A549 (cell line): ENCODE results near the gene SPAG9. TPM values are rescaled to one million over a fixed set of nuclear protein-coding genes. Genes with fewer than 3 reads are reported as not detected.

Experiments
- ATAC-seq, 2 experiments: fragments of 200-7000 bp in 1 of 2; fragments of >200 bp in 1 of 2; cut with Nextera tagmentation in 1 of 2; cut with Tn5 transposase in 1 of 2; 3 replicates each; pipeline versions ENCODE4 v1.8.0 to v1.9.1; 2018 to 2020; ENCODE audit warnings: mild to moderate bottlenecking in 1 of 2, moderate library complexity in 1 of 2
- CTCF ChIA-PET: fragments of 300-600 bp; sonication (Branson Sonifier 250); formaldehyde crosslinking; extraction: SDS; loops from one replicate; lab custom pipeline; 2021; ENCODE audit warnings: antibody characterized with exemption, inconsistent platforms; lab: Yijun Ruan, JAX
- POLR2A ChIA-PET: fragments of 350-600 bp; formaldehyde crosslinking; extraction: SDS; loops from one replicate; lab custom pipeline; 2021; ENCODE audit warnings: antibody characterized with exemption, inconsistent platforms; lab: Yijun Ruan, JAX
- DNase-seq, 2 experiments: peaks; one replicate each; pipeline versions ENCODE4 v3.0.0 to v3.0.0-alpha.2; 2011 to 2016; ENCODE audit warnings: low read depth in 1 of 2, low spot score in 1 of 2
- FAIRE-seq: peaks from 2 replicates; lab custom pipeline; 2011; peaks lifted over from hg19 to GRCh38; lab: Jason Lieb, UNC
- H3K27ac ChIP-seq, 2 experiments: fragments of >200 bp; sonication (Bioruptor Twin); formaldehyde crosslinking; 3 replicates each; pipeline ENCODE4 v1.5.1; 2016 to 2017
- H3K4me1 ChIP-seq: fragments of >200 bp; sonication (Bioruptor Twin); formaldehyde crosslinking; 3 replicates; pipeline ENCODE4 v1.6.1; 2016
- H3K4me2 ChIP-seq: fragments of >200 bp; sonication (Bioruptor Twin); formaldehyde crosslinking; 3 replicates; pipeline ENCODE4 v1.6.1; 2016
- H3K4me3 ChIP-seq: fragments of >200 bp; sonication (Bioruptor Twin); formaldehyde crosslinking; 3 replicates; pipeline ENCODE4 v1.5.1; 2016
- H3K9me3 ChIP-seq: fragments of >200 bp; sonication (Bioruptor Twin); formaldehyde crosslinking; 3 replicates; pipeline ENCODE4 v1.6.1; 2016
- BHLHE40 ChIP-seq: IDR thresholded peaks from 2 replicates; pipeline ENCODE4 v1.6.1; 2012; ENCODE audit warnings: low read depth, low read length, inconsistent platforms
- CBX2 ChIP-seq: fragments of 200-600 bp; sonication (generic); IDR thresholded peaks from 2 replicates; pipeline ENCODE4 v1.6.1; 2016; ENCODE audit warnings: low read depth, mild to moderate bottlenecking, borderline replicate concordance
- CEBPB ChIP-seq, 2 experiments: fragments of >200 bp in 1 of 2; sonication (Bioruptor Twin) in 1 of 2; formaldehyde crosslinking in 1 of 2; IDR thresholded peaks; 2 replicates each; pipeline ENCODE4 v1.6.1; 2012 to 2016
- FOXS1 ChIP-seq: fragments of 250-450 bp; sonication (Bioruptor Pico); IDR thresholded peaks from 2 replicates; pipeline ENCODE4 v1.5.0; 2020; ENCODE audit warnings: mild to moderate bottlenecking, moderate library complexity
- GATA3 ChIP-seq: IDR thresholded peaks from 2 replicates; pipeline ENCODE4 v1.6.1; 2012; ENCODE audit warnings: borderline replicate concordance
- HOXB5 ChIP-seq: fragments of 250-450 bp; sonication (Bioruptor Pico); IDR thresholded peaks from 2 replicates; pipeline ENCODE4 v1.5.0; 2020; ENCODE audit warnings: mild to moderate bottlenecking, moderate library complexity
- JUN ChIP-seq, 2 experiments: fragments of >200 bp; sonication (Bioruptor Twin); formaldehyde crosslinking; IDR thresholded peaks; 2 replicates in 1 of 2; 3 replicates in 1 of 2; pipeline ENCODE4 v1.6.1; 2016 to 2017
- MYC ChIP-seq: IDR thresholded peaks from 2 replicates; pipeline ENCODE4 v1.6.1; 2012; ENCODE audit warnings: mild to moderate bottlenecking, inconsistent platforms, low read length, improper control_type of control experiment, borderline replicate concordance
- NFE2L2 ChIP-seq: fragments of 150-350 bp; conservative IDR thresholded peaks from 2 replicates; pipeline ENCODE4 v1.6.1; 2014; ENCODE audit warnings: low read length
- POLR2A ChIP-seq: IDR thresholded peaks from 2 replicates; pipeline ENCODE4 v1.6.1; 2012; ENCODE audit warnings: mild to moderate bottlenecking, low read length
- TFCP2L1 ChIP-seq: fragments of 250-450 bp; sonication (Bioruptor Pico); IDR thresholded peaks from 2 replicates; pipeline ENCODE4 v1.5.0; 2021; ENCODE audit warnings: mild to moderate bottlenecking
- TP53 ChIP-seq: fragments of 250-450 bp; sonication (Bioruptor Pico); IDR thresholded peaks from 2 replicates; pipeline ENCODE4 v1.5.0; 2021; ENCODE audit warnings: mild to moderate bottlenecking, moderate library complexity
- ZFP36 ChIP-seq: fragments of 450-650 bp; IDR thresholded peaks from 2 replicates; pipeline ENCODE4 v1.6.1; 2014; ENCODE audit warnings: borderline replicate concordance; ENCODE audit not compliant: partially characterized antibody
- ZNF302 ChIP-seq: fragments of 250-450 bp; sonication (Bioruptor Pico); IDR thresholded peaks from 2 replicates; pipeline ENCODE4 v1.9.0; 2021; ENCODE audit warnings: inconsistent platforms, mild to moderate bottlenecking, moderate library complexity
- WGBS: methylation state at CpG from one replicate; pipeline ENCODE4 v1.1.6; 2017; ENCODE audit errors: missing lambda C conversion rate; 5-methylcytosine and 5-hydroxymethylcytosine counted together
- polyA plus RNA-seq, 4 experiments: library from polyadenylated mRNA; depleted of rRNA in 3 of 4; stranded (reverse); fragments of >200 nt; fragmentation: RNase III in 1 of 4; extraction: RNeasy Plus Mini Kit Qiagen cat#74134 plus additional on column Dnase treatment in 1 of 4; gene quantifications; 2 replicates in 3 of 4; 3 replicates in 1 of 4; pipeline ENCODE4 v1.2.3, GENCODE V29; 2011 to 2017
- TF ChIP-seq, protein P1 (sequence below): fragments of >200 bp; sonication (Bioruptor Twin); formaldehyde crosslinking; IDR thresholded peaks from 3 replicates; pipeline ENCODE4 v1.5.1; 2016
- TF ChIP-seq, protein P2 (sequence below): fragments of 250-450 bp; sonication (Bioruptor Pico); IDR thresholded peaks from 2 replicates; pipeline ENCODE4 v1.5.0; 2020; ENCODE audit warnings: low read depth, mild to moderate bottlenecking, moderate library complexity
- TF ChIP-seq, protein P3 (sequence below): fragments of 250-450 bp; sonication (Bioruptor Pico); IDR thresholded peaks from 2 replicates; pipeline ENCODE4 v1.5.0; 2021; ENCODE audit warnings: mild to moderate bottlenecking, moderate library complexity, borderline replicate concordance
- TF ChIP-seq, protein P4 (sequence below): fragments of 200-600 bp; sonication (generic); IDR thresholded peaks from 2 replicates; pipeline ENCODE4 v1.6.1; 2016; ENCODE audit warnings: antibody characterized with exemption, mild to moderate bottlenecking, moderate library complexity
- TF ChIP-seq, protein P5 (sequence below): IDR thresholded peaks from 2 replicates; pipeline ENCODE4 v1.6.1; 2012

Gene SPAG9
- polyA plus RNA-seq, 2 of the 4 experiments (the other 2 are of a cell fraction) = 69.0 to 71.1 TPM

DNA sequence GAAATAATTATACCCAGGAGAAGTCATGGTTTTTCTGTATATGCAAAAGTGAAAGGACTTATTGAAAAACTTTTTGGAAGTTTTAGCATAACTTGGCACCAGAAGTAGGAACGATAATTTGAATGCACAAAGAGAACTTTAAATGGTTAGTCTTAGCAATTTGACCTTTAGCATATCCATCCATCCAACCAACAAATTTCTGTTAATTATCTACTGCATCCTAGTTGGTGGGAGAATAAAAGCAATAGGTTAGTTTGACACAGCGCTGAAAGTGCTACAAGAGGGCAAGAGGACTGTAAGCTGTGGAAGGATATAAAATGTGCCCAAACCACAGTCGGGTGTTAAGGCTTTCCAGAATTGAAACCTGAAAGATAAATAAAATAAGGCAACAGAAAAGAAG, 17.6 kb downstream of the SPAG9 start (continued):
- TF ChIP-seq, protein P1, sequence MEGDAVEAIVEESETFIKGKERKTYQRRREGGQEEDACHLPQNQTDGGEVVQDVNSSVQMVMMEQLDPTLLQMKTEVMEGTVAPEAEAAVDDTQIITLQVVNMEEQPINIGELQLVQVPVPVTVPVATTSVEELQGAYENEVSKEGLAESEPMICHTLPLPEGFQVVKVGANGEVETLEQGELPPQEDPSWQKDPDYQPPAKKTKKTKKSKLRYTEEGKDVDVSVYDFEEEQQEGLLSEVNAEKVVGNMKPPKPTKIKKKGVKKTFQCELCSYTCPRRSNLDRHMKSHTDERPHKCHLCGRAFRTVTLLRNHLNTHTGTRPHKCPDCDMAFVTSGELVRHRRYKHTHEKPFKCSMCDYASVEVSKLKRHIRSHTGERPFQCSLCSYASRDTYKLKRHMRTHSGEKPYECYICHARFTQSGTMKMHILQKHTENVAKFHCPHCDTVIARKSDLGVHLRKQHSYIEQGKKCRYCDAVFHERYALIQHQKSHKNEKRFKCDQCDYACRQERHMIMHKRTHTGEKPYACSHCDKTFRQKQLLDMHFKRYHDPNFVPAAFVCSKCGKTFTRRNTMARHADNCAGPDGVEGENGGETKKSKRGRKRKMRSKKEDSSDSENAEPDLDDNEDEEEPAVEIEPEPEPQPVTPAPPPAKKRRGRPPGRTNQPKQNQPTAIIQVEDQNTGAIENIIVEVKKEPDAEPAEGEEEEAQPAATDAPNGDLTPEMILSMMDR = no peak
- TF ChIP-seq, all 56 proteins: peak for 0

DNA sequence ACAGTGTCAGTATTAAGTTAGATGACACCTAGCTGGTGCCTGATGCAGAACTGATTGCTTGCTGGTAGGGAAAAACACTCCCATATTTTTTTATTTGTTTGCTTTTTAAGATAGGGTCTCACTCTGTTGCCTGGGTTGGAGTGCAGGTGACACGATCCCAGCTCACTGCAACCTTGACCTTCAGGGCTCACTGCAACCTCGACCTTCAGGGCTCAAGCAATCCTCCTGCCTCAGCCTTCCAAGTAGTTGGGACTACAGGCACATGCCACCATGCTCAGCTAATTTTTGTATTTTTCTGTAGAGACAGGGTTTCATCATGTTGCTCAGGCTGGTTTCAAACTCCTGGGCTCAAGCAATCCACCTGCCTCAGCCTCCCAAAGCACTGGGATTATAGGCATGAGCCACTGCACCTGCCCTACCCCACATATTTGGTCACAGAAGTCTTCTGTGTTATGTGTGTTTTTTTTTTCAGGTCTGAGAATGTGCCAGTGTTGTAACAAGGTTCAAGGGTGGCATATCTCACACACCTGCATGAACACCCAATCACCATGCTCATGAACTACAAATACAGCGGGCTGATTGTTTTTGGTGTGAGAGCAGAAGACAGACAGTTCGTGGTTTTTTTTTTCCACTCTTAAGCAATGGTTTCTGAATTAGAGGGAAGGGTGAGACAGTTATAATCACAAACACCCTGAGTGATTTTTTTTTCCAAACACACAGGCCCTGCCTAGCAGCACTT, 22.8 kb downstream of the SPAG9 start:
- ATAC-seq (no peak; a peak in 1 of 6 replicates), DNase-seq (no peak), FAIRE-seq (no peak)
- TF ChIP-seq ZNF302 (no peak), ZFP36 (no peak), MYC (no peak), CEBPB (IDR thresholded peaks at IDR 0.05) (no peak), JUN (IDR thresholded peaks at IDR 0.05) (no peak), TP53 (CRISPR knock-in tag) (no peak), TFCP2L1 (no peak), FOXS1 (CRISPR knock-in tag) (no peak), CBX2 (no peak)
- TF ChIP-seq, protein P2, sequence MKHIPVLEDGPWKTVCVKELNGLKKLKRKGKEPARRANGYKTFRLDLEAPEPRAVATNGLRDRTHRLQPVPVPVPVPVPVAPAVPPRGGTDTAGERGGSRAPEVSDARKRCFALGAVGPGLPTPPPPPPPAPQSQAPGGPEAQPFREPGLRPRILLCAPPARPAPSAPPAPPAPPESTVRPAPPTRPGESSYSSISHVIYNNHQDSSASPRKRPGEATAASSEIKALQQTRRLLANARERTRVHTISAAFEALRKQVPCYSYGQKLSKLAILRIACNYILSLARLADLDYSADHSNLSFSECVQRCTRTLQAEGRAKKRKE (CRISPR knock-in tag) = no peak
- TF ChIP-seq, protein P3, sequence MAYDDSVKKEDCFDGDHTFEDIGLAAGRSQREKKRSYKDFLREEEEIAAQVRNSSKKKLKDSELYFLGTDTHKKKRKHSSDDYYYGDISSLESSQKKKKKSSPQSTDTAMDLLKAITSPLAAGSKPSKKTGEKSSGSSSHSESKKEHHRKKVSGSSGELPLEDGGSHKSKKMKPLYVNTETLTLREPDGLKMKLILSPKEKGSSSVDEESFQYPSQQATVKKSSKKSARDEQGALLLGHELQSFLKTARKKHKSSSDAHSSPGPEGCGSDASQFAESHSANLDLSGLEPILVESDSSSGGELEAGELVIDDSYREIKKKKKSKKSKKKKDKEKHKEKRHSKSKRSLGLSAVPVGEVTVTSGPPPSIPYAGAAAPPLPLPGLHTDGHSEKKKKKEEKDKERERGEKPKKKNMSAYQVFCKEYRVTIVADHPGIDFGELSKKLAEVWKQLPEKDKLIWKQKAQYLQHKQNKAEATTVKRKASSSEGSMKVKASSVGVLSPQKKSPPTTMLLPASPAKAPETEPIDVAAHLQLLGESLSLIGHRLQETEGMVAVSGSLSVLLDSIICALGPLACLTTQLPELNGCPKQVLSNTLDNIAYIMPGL (CRISPR knock-in tag) = no peak
- TF ChIP-seq, protein P4, sequence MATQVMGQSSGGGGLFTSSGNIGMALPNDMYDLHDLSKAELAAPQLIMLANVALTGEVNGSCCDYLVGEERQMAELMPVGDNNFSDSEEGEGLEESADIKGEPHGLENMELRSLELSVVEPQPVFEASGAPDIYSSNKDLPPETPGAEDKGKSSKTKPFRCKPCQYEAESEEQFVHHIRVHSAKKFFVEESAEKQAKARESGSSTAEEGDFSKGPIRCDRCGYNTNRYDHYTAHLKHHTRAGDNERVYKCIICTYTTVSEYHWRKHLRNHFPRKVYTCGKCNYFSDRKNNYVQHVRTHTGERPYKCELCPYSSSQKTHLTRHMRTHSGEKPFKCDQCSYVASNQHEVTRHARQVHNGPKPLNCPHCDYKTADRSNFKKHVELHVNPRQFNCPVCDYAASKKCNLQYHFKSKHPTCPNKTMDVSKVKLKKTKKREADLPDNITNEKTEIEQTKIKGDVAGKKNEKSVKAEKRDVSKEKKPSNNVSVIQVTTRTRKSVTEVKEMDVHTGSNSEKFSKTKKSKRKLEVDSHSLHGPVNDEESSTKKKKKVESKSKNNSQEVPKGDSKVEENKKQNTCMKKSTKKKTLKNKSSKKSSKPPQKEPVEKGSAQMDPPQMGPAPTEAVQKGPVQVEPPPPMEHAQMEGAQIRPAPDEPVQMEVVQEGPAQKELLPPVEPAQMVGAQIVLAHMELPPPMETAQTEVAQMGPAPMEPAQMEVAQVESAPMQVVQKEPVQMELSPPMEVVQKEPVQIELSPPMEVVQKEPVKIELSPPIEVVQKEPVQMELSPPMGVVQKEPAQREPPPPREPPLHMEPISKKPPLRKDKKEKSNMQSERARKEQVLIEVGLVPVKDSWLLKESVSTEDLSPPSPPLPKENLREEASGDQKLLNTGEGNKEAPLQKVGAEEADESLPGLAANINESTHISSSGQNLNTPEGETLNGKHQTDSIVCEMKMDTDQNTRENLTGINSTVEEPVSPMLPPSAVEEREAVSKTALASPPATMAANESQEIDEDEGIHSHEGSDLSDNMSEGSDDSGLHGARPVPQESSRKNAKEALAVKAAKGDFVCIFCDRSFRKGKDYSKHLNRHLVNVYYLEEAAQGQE = no peak
- CTCF ChIA-PET = interaction anchor here (0.6 to 1.7 kb wide), 5 partner anchors 9 to 256 kb away, joined by 3 to 5 read pairs (median 3); no protein-coding TSS in a partner anchor
- Histone ChIP-seq H3K4me3 (no peak overlapping the region), H3K27ac (no peak overlapping the region), H3K4me2 (no peak overlapping the region), H3K9me3 (no peaks in the 10 kb centered on the region), H3K4me1 (peaks cover 7% of the 10 kb centered on the region)
- POLR2A ChIA-PET = no interaction called here
- WGBS = 82% methylated on average over 4 of the region's 4 CpGs

DNA sequence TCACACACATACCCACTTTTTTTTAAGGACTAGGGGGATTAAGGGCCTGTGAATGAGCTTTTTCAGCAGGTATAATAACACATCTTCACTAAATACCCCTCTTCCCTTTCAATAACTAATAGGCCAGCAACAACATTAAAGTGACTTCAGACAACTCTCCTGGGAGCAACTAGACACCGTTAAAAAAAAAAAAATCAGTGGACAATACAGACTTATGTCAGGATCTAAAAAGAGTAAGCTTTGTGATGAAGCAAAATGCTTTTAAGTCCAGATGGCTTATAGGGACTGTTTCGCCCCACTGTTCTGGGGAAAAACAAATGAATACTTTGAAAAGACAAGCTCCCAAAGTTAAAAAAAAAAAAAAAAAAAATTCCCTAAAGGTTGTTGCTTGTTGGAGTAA, 29.0 kb downstream of the SPAG9 start:
- H3K4me2 ChIP-seq = no peak overlapping the region
- CTCF ChIA-PET = interaction anchor here (0.8 to 1.4 kb wide), 2 partner anchors 62 to 123 kb away, joined by 3 to 5 read pairs; partner anchors contain the start of gene NME1
- H3K4me1 ChIP-seq = peaks cover 8% of the 10 kb centered on the region; the same call in 1 of the 3 replicates
- DNase-seq (no peak), ATAC-seq (no peak), FAIRE-seq (no peak)
- no peak overlapping the region for H3K27ac ChIP-seq
- 71% methylated on average over 2 of the region's 2 CpGs for WGBS
- no peaks in the 10 kb centered on the region for H3K9me3 ChIP-seq
- POLR2A ChIA-PET = no interaction called here
- no peak overlapping the region for H3K4me3 ChIP-seq
- TF ChIP-seq, protein P5, sequence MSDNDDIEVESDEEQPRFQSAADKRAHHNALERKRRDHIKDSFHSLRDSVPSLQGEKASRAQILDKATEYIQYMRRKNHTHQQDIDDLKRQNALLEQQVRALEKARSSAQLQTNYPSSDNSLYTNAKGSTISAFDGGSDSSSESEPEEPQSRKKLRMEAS = no peak
- TF ChIP-seq MYC (no peak), POLR2A (no peak), GATA3 (no peak), HOXB5 (CRISPR knock-in tag) (no peak), ZNF302 (no peak), BHLHE40 (no peak), NFE2L2 (no peak)
- TF ChIP-seq, protein P2 (CRISPR knock-in tag) = no peak
- TF ChIP-seq, protein P4 = no peak
